Aorta (tissue), 5 donors: ENCODE data around the gene SLC27A1. TPM values are rescaled to one million over a fixed set of nuclear protein-coding genes. Genes with fewer than 3 reads are reported as not detected.
A peak's percentile ranks its signal among the peaks of the same experiment; 100 is the strongest.
"Not testable (repeated sequence)": the region's sequence is repeated elsewhere in the genome, so short reads cannot be mapped to it uniquely, and the experiment has no call there.

ENCODE experiments used
- ATAC-seq: fragments of 200-7000 bp; cut with Tn5 transposase; one replicate; pipeline ENCODE4 v1.9.1; 2022; ENCODE audit warnings: moderate library complexity; ENCODE audit not compliant: low FRiP score
- DNase-seq, 2 donors: peaks; one replicate each; pipeline ENCODE4 v3.0.0-alpha.2; 2020
- H3K27ac ChIP-seq, 2 donors: one replicate each; pipeline ENCODE4 v1.5.1; 2013; ENCODE audit warnings: low read length in 2 of 2, mild to moderate bottlenecking in 2 of 2, moderate library complexity in 2 of 2, control low read depth in 1 of 2, inconsistent platforms in 1 of 2, low read depth in 1 of 2
- H3K27me3 ChIP-seq, 2 donors: one replicate each; pipeline ENCODE4 v1.6.1; 2013; ENCODE audit warnings: control low read depth in 1 of 2, low read length in 1 of 2, mild to moderate bottlenecking in 1 of 2, moderate library complexity in 1 of 2; ENCODE audit not compliant: insufficient read depth in 2 of 2, control insufficient read depth in 1 of 2
- H3K36me3 ChIP-seq, 2 donors: one replicate each; pipeline ENCODE4 v1.6.1; 2013; ENCODE audit warnings: control low read depth in 1 of 2, low read length in 1 of 2, mild to moderate bottlenecking in 1 of 2; ENCODE audit not compliant: insufficient read depth in 2 of 2, control insufficient read depth in 1 of 2
- H3K4me1 ChIP-seq, 2 donors: one replicate each; pipeline ENCODE4 v1.6.1; 2013; ENCODE audit warnings: low read length in 2 of 2, control low read depth in 1 of 2, mild to moderate bottlenecking in 1 of 2, moderate library complexity in 1 of 2; ENCODE audit not compliant: insufficient read depth in 2 of 2, control insufficient read depth in 1 of 2
- H3K4me3 ChIP-seq, 2 donors: one replicate each; pipeline ENCODE4 v1.5.1; 2013; ENCODE audit warnings: low read length in 2 of 2, control low read depth in 1 of 2, mild to moderate bottlenecking in 1 of 2
- H3K9me3 ChIP-seq: one replicate; pipeline ENCODE4 v1.6.1; 2013; ENCODE audit warnings: mild to moderate bottlenecking, low read length; ENCODE audit not compliant: control insufficient read depth
- WGBS, 2 donors: extraction: QIAGEN DNeasy Blood & Tissue Kit; methylation state at CpG; one replicate each; pipeline ENCODE4 v1.1.7; 2013; 5-methylcytosine and 5-hydroxymethylcytosine counted together
- intact Hi-C, 2 donors: fragments of 100-400 bp; cut with DNase I; formaldehyde crosslinking; loops; one replicate each; pipeline versions ENCODE4 v1.14.2 to v1.15.0; 2022
- polyA plus RNA-seq, 2 donors: library from polyadenylated mRNA; stranded (reverse); fragments of 200-250 nt; gene quantifications; one replicate each; pipeline ENCODE4 v1.2.3, GENCODE V29; 2013
- total RNA-seq, 2 donors: library from RNA; stranded (reverse); fragmentation: NEBNext Ultra II Directional; extraction: Animal tissue kit (Norgen Biotek cat#: 25700); gene quantifications; one replicate each; pipeline ENCODE4 v1.2.1, GENCODE V29; 2021
- donor health status: healthy with polysubstance abuse.
- donor health status: Bipolar disorder and iron deficiency.
- donor health status: DM: no; HTN: no; CAD: no.
- donor health status: DM: no; HTN: no; CAD: no.
- donor health status: DM: yes; HTN: yes; CAD: no.

The SLC27A1 gene
- total and polyA plus RNA-seq, 4 donors: 6.8 to 37.8 (median 17.1) TPM

DNA sequence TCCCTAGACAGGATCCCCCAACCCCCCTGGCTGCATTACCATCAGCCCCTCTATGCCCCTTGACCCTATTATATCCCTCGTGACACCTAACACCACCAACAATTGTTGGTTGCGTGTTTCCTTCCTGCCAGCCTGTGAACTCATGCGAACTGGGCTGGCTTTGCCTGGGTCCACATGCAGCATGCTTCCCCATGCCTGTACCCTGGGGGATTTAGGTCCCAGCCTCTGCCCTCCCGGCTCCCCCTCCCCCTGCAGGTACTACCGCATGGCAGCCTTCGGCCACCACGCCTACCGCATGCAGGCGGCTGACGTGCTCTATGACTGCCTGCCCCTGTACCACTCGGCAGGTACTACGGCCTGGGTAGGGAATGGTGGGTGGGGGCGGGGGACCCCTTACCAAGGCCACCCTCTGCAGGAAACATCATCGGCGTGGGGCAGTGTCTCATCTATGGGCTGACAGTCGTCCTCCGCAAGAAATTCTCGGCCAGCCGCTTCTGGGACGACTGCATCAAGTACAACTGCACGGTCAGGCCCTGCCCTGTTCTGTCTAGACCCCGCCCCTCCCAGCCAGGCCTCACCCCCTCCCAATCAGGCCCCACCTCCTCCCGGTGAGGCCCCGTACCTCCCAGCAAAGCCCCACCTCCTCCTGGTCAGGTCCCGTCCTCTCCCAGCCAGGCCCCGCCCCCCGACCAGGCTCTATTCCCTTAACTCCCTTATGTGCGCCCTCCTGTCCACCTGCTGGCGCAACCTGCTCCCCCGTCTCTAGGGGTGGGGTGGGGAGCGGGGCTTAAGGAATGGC is 18.5 kb downstream of the SLC27A1 start:
- 55 to 64% methylated on average over 30 to 31 of the region's 31 CpGs for whole genome bisulfite sequencing, 2 donors
- H3K4me1 ChIP-seq: no peaks in the 10 kb centered on the region
- peak; percentile 73 to 81 for DNase-seq
- no peaks in the 10 kb centered on the region for H3K36me3 ChIP-seq
- H3K27me3 ChIP-seq: no peaks in the 10 kb centered on the region
- no peaks in the 10 kb centered on the region for H3K9me3 ChIP-seq
- no peak overlapping the region for H3K4me3 ChIP-seq
- ATAC-seq: peak; percentile 69
- no peak overlapping the region for H3K27ac ChIP-seq
- intact Hi-C loops: no loop called here

DNA sequence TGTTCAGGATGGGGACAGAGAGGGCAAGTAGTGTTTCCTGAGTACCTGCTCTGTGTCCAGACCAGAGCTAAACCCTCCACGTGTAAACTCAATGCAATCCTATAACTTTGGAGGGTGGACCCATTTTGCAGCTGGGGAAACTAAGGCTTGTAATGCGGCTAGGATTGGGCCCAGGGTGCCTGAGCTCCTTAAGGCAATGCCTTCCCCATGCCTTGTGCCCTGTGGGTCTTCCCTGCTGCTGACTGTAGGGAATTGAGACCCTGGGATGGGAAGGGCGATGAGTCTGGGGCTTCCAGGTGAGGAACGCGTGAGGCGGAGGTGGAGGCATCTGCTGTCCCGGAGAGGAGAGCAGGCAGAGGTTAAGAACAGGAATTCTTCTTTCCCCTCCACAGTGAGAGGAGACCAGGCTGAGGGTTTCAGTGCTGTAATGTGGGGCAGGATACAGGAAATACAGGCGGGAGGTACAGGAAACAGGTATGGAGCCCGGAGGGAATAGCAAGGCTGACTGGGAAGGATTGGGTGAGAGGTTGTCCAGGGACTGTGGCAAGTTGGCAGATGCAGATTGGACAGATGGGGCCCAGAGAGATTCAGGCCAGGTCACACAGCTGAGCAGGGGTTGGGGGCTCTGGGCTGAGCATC is 19.2 kb downstream of the SLC27A1 start:
- no peaks in the 10 kb centered on the region for H3K36me3 ChIP-seq
- H3K4me3 ChIP-seq: no peak overlapping the region
- WGBS, 2 donors: 90% methylated on average over 9 of the region's 9 CpGs
- ATAC-seq: no peak
- no peaks in the 10 kb centered on the region for H3K27me3 ChIP-seq
- no peak overlapping the region for H3K27ac ChIP-seq
- intact Hi-C loops: no loop called here
- no peaks in the 10 kb centered on the region for H3K4me1 ChIP-seq
- no peaks in the 10 kb centered on the region for H3K9me3 ChIP-seq
- DNase-seq: no peak

DNA sequence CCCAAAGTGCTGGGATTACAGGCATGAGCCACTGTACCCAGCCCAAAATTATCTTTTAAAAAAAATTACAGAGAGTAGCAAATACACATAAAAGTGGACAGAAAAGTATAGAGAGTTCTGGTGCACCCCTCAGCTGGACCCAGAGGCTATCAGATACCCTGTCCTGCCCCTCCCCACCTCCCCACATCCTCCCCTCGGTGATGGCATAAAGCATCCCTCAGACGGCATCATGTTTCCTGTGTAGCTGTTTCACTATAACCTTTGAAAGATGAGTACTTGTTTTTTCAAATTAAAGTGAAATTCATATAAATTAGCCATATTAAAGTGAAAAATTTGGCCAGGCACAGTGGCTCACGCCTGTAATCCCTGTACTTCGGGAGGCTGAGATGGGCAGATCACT is 20.1 kb downstream of the SLC27A1 start:
- Histone ChIP-seq H3K36me3 (no peaks in the 10 kb centered on the region), H3K9me3 (no peaks in the 10 kb centered on the region), H3K27ac (no peak overlapping the region), H3K4me1 (no peaks in the 10 kb centered on the region), H3K27me3 (no peaks in the 10 kb centered on the region), H3K4me3 (no peak overlapping the region)
- ATAC-seq (no peak), DNase-seq (no peak)
- WGBS, 2 donors: 77 to 79% methylated on average over 4 of the region's 4 CpGs
- intact Hi-C loops: no loop called here

DNA sequence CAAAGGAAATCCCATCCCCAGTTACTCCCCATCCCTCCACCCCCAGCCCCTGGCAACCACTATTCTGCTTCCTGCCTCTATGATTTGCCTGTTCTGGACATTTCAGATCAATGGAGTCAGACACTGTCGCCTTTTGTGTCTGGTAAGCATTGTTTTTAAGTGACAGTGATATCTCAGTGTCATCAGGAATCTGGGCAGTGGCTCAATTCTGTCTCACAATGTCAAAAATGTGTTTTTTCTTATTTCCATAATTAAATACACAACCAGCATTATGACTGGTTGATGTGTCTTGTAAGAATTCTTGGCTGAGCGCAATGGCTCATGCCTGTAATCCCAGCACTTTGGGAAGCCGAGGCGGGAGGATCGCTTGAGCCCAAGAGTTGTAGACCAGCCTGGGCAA is 21.0 kb downstream of the SLC27A1 start:
- Histone ChIP-seq H3K4me3 (no peak overlapping the region), H3K4me1 (no peaks in the 10 kb centered on the region), H3K27me3 (no peaks in the 10 kb centered on the region), H3K27ac (no peak overlapping the region), H3K36me3 (no peaks in the 10 kb centered on the region), H3K9me3 (no peaks in the 10 kb centered on the region)
- WGBS, 2 donors: 91 to 97% methylated on average over 5 of the region's 5 CpGs
- intact Hi-C loops: no loop called here
- ATAC-seq (no peak), DNase-seq (no peak)

- H3K4me1 ChIP-seq: no peaks in the 10 kb centered on the region
- intact Hi-C loops: no loop called here
- H3K9me3 ChIP-seq: no peaks in the 10 kb centered on the region
- H3K4me3 ChIP-seq: no peak overlapping the region
- no peaks in the 10 kb centered on the region for H3K27me3 ChIP-seq
- H3K36me3 ChIP-seq: no peaks in the 10 kb centered on the region
- H3K27ac ChIP-seq: no peak overlapping the region
- 76 to 78% methylated on average over 9 of the region's 9 CpGs for WGBS, 2 donors
- no peak for DNase-seq
- no peak for ATAC-seq
Measured at GRCh38 chr19:17495639-17496296, 25.4 kb downstream of the SLC27A1 start.

DNA sequence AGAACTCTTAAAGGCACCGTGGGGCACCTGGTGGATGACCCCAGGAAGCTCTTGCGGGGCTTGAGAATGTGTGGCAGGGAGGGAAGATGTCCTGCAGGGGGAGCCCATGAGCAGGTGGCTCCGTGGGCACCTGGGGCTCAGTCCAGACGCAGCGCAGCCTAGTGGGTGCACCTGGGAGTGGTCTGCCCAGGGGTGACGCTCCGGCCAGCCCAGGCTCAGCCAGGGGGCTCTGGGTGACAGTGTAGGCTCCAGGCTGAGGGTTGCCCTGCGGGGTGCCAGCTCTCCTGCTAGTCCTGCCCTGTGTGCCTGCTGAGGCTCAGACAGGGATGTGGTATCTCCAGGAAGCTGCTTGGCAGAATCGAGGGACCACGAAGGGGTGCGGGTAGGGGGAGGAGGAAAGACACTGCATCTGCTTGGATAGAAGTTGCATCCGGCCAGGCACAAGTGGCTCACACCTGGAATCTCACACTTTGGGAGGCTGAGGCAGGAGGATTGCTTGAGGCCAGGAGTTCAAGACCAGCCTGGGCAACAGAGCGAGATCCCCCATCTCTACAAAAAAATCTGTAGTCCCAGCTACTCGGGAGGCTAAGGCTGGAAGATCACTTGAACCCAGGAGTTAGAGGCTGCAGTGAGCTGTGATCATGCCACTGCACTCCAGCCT is 26.1 kb downstream of the SLC27A1 start:
- no peak overlapping the region for H3K4me3 ChIP-seq
- ATAC-seq: peak; percentile 81
- H3K4me1 ChIP-seq: no peaks in the 10 kb centered on the region
- intact Hi-C loops: no loop called here
- DNase-seq: peak; percentile 74 to 90
- WGBS, 2 donors: 53 to 56% methylated on average over 14 of the region's 14 CpGs
- H3K27me3 ChIP-seq: no peaks in the 10 kb centered on the region
- H3K27ac ChIP-seq: no peak overlapping the region
- H3K36me3 ChIP-seq: no peaks in the 10 kb centered on the region
- no peaks in the 10 kb centered on the region for H3K9me3 ChIP-seq

GRCh38 chr19:17497149-17497798 is 26.9 kb downstream of the SLC27A1 start:
- H3K36me3 ChIP-seq: no peaks in the 10 kb centered on the region
- H3K27ac ChIP-seq: no peak overlapping the region
- no peaks in the 10 kb centered on the region for H3K27me3 ChIP-seq
- no peaks in the 10 kb centered on the region for H3K9me3 ChIP-seq
- intact Hi-C loops: no loop called here
- no peak overlapping the region for H3K4me3 ChIP-seq
- 68 to 71% methylated on average over 41 of the region's 41 CpGs for WGBS, 2 donors
- no peak for DNase-seq
- no peak for ATAC-seq
- no peaks in the 10 kb centered on the region for H3K4me1 ChIP-seq

DNA sequence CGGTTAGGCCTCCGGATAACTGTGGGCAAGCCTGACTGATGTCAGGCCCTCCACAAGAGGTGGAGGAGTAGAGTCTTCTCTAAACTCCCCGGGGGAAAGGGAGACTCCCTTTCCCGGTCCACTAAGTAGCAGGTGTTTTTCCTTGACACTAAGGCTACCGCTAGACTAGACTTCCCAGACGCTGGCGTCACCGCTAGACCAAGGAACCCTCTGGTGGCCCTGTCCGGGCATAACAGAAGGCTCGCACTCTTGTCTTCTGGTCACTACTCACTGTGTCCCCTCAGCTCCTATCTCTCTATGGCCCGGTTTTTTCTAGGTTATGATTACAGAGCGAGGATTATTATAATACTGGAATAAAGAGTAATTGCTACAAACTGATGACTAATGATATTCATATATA is 28.7 kb downstream of the SLC27A1 start:
- H3K9me3 ChIP-seq, intact Hi-C loops, DNase-seq, H3K4me3 ChIP-seq, H3K36me3 ChIP-seq, H3K4me1 ChIP-seq, ATAC-seq, H3K27me3 ChIP-seq, H3K27ac ChIP-seq: not testable (repeated sequence)
- 74 to 77% methylated on average over 12 of the region's 12 CpGs for WGBS, 2 donors
